Measurements from ENCODE around the gene CRYBG1. TPM values are rescaled to one million over a fixed set of nuclear protein-coding genes. Genes with fewer than 3 reads are reported as not detected.

Gene CRYBG1
- total RNA-seq, 4 donors from 2014 or later, result 7.9 to 14.4 (median 11.1) TPM

- TF ChIP-seq CTCF (IDR thresholded peaks at IDR 0.05) (no peak), POLR2A (IDR thresholded peaks at IDR 0.05) (no peak)
- no peak overlapping the region for H3K27ac ChIP-seq
- H3K4me1 ChIP-seq, result no peaks in the 10 kb centered on the region
- H3K27me3 ChIP-seq, result no peaks in the 10 kb centered on the region
- intact Hi-C loops (cut with DNase I), result loop anchor here (10.0 kb wide), 1 partner anchor 541 kb away; no protein-coding TSS in a partner anchor
- WGBS, 2 donors, result 66 to 71% methylated on average over 6 of the region's 6 CpGs
- no peaks in the 10 kb centered on the region for H3K36me3 ChIP-seq
- H3K9me3 ChIP-seq, result no peaks in the 10 kb centered on the region
- DNase-seq, result no peak
- H3K4me3 ChIP-seq (replicated peaks in 1 of 3), result no peak overlapping the region
Observed at GRCh38 chr6:106453756-106454367, 93.3 kb downstream of the CRYBG1 start.

- WGBS, 2 donors, result 70 to 78% methylated on average over 1 of the region's 1 CpG
- no peak overlapping the region for H3K27ac ChIP-seq
- no peak for TF ChIP-seq CTCF (IDR thresholded peaks at IDR 0.05)
- H3K4me3 ChIP-seq (replicated peaks in 1 of 3), result no peak overlapping the region
- intact Hi-C loops (cut with DNase I), result loop anchor here (10.0 kb wide), 1 partner anchor 538 kb away; no protein-coding TSS in a partner anchor
- no peaks in the 10 kb centered on the region for H3K9me3 ChIP-seq
- no peak for DNase-seq
- H3K4me1 ChIP-seq, result no peaks in the 10 kb centered on the region
- no peaks in the 10 kb centered on the region for H3K36me3 ChIP-seq
- H3K27me3 ChIP-seq, result no peaks in the 10 kb centered on the region
Observed at GRCh38 chr6:106456756-106457155, 96.2 kb downstream of the CRYBG1 start.

- H3K27ac ChIP-seq, result no peak overlapping the region
- no peaks in the 10 kb centered on the region for H3K27me3 ChIP-seq
- intact Hi-C loops (cut with DNase I), result loop anchor here (10.0 kb wide), 1 partner anchor 536 kb away; no protein-coding TSS in a partner anchor
- no peak overlapping the region for H3K4me3 ChIP-seq (replicated peaks in 1 of 3)
- no peaks in the 10 kb centered on the region for H3K9me3 ChIP-seq
- H3K36me3 ChIP-seq, result no peaks in the 10 kb centered on the region
- no peak for TF ChIP-seq POLR2A (IDR thresholded peaks at IDR 0.05)
- no peak for TF ChIP-seq CTCF (IDR thresholded peaks at IDR 0.05)
- no peaks in the 10 kb centered on the region for H3K4me1 ChIP-seq
- DNase-seq, result no peak
- 81 to 83% methylated on average over 7 of the region's 7 CpGs for WGBS, 2 donors
Observed at GRCh38 chr6:106458021-106458986, 97.8 kb downstream of the CRYBG1 start.

DNA sequence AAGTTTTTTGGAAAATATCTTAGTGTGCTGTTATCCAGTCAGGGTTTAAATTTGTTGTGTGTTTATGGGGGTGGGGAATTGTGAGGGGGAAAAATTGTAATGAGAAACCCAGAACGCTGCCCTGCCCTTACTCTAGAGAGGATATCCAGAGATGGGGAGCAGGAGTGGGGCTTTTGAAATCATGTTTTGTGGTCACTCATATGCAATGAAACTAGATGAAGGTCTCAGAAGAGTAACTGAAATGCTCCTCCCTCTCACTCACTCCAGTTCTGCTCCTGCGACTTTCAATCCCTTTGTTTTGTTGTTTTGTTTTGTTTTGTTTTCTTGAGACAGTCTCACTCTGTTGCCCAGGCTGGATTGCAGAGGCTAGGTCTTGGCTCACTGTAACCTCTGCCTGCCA, 100.0 kb downstream of the CRYBG1 start:
- no peaks in the 10 kb centered on the region for H3K9me3 ChIP-seq
- no peaks in the 10 kb centered on the region for H3K4me1 ChIP-seq
- no peaks in the 10 kb centered on the region for H3K36me3 ChIP-seq
- no peak overlapping the region for H3K4me3 ChIP-seq (replicated peaks in 1 of 3)
- intact Hi-C loops (cut with DNase I), result no loop called here
- TF ChIP-seq POLR2A (IDR thresholded peaks at IDR 0.05) (no peak), CTCF (IDR thresholded peaks at IDR 0.05) (no peak)
- WGBS, 2 donors, result 49 to 50% methylated on average over 2 of the region's 2 CpGs
- H3K27me3 ChIP-seq, result no peaks in the 10 kb centered on the region
- H3K27ac ChIP-seq, result no peak overlapping the region
- no peak for DNase-seq

- no peak for DNase-seq
- Histone ChIP-seq H3K27me3 (no peaks in the 10 kb centered on the region), H3K4me1 (no peaks in the 10 kb centered on the region), H3K36me3 (no peaks in the 10 kb centered on the region), H3K4me3 (replicated peaks in 1 of 3) (no peak overlapping the region), H3K9me3 (no peaks in the 10 kb centered on the region), H3K27ac (no peak overlapping the region)
- intact Hi-C loops (cut with DNase I), result no loop called here
- TF ChIP-seq POLR2A (IDR thresholded peaks at IDR 0.05) (no peak), CTCF (IDR thresholded peaks at IDR 0.05) (no peak)
Observed at GRCh38 chr6:106461084-106461483, 100.6 kb downstream of the CRYBG1 start.
